CD14-positive monocyte (primary cell): ENCODE measurements around the gene CARS2. TPM values are rescaled to one million over a fixed set of nuclear protein-coding genes. Genes with fewer than 3 reads are reported as not detected.
A peak's percentile ranks its signal among the peaks of the same experiment; 100 is the strongest.

Source experiments
- DNase-seq, 3 donors: peaks; one replicate each; pipeline ENCODE4 v3.0.0-alpha.2; 2011 to 2022
- H2AFZ ChIP-seq: 2 replicates; pipeline ENCODE4 v1.6.0; 2012; ENCODE audit warnings: mild to moderate bottlenecking, low read depth, low read length, inconsistent platforms; ENCODE audit not compliant: insufficient read depth, poor library complexity, severe bottlenecking
- H3K27ac ChIP-seq, 2 donors: 1 replicate in 1 of 2; 2 replicates in 1 of 2; pipeline ENCODE4 v1.5.1; 2012 to 2013; ENCODE audit warnings: low read length in 2 of 2, control low read depth in 1 of 2, inconsistent platforms in 1 of 2, low read depth in 1 of 2, mild to moderate bottlenecking in 1 of 2
- H3K27me3 ChIP-seq, 2 donors: one replicate each; pipeline versions ENCODE4 v1.6.0 to v1.6.1; 2011 to 2013; ENCODE audit warnings: low read length in 2 of 2; ENCODE audit not compliant: control insufficient read depth in 2 of 2, insufficient read depth in 2 of 2
- H3K36me3 ChIP-seq, 2 donors: replicated peaks in 1 of 2; 1 replicate in 1 of 2; 2 replicates in 1 of 2; pipeline versions ENCODE4 v1.5.1 to v1.6.1; 2012 to 2013; ENCODE audit warnings: low read length in 2 of 2, control low read depth in 1 of 2, inconsistent platforms in 1 of 2, mild to moderate bottlenecking in 1 of 2; ENCODE audit not compliant: insufficient read depth in 2 of 2, control insufficient read depth in 1 of 2
- H3K4me1 ChIP-seq, 2 donors: 1 replicate in 1 of 2; 2 replicates in 1 of 2; pipeline versions ENCODE4 v1.5.1 to v1.6.1; 2012 to 2013; ENCODE audit warnings: low read length in 2 of 2, control low read depth in 1 of 2, inconsistent platforms in 1 of 2, mild to moderate bottlenecking in 1 of 2, moderate library complexity in 1 of 2; ENCODE audit not compliant: insufficient read depth in 2 of 2, control insufficient read depth in 1 of 2
- H3K4me2 ChIP-seq: replicated peaks from 2 replicates; pipeline ENCODE3; 2012; ENCODE audit warnings: low read length, moderate library complexity, mild to moderate bottlenecking; ENCODE audit not compliant: poor library complexity, severe bottlenecking; ENCODE audit errors: extremely low read depth
- H3K4me3 ChIP-seq, 3 experiments: fragments of 200-600 bp in 1 of 3; sonication (generic) in 1 of 3; replicated peaks in 1 of 3; 1 replicate in 2 of 3; 2 replicates in 1 of 3; pipeline ENCODE4 v1.5.1; 2011 to 2013; ENCODE audit warnings: low read length in 3 of 3, mild to moderate bottlenecking in 3 of 3, control low read depth in 2 of 3, low read depth in 2 of 3, inconsistent platforms in 1 of 3, moderate library complexity in 1 of 3
- H3K79me2 ChIP-seq: 2 replicates; pipeline ENCODE4 v1.6.0; 2012; ENCODE audit warnings: mild to moderate bottlenecking, control low read depth, inconsistent platforms, low read length, moderate library complexity; ENCODE audit not compliant: insufficient read depth
- H3K9ac ChIP-seq: 2 replicates; pipeline ENCODE4 v1.6.0; 2017; ENCODE audit warnings: low read length, mild to moderate bottlenecking; ENCODE audit not compliant: insufficient read depth, poor library complexity, severe bottlenecking
- H3K9me3 ChIP-seq, 2 donors: replicated peaks in 1 of 2; 1 replicate in 1 of 2; 2 replicates in 1 of 2; pipeline versions ENCODE4 v1.5.1 to v1.6.1; 2012 to 2013; ENCODE audit warnings: low read length in 2 of 2, control low read depth in 1 of 2; ENCODE audit not compliant: control insufficient read depth in 1 of 2, insufficient read depth in 1 of 2
- H4K20me1 ChIP-seq: 2 replicates; pipeline ENCODE4 v1.6.0; 2012; ENCODE audit warnings: mild to moderate bottlenecking, low read length, control low read depth, moderate library complexity; ENCODE audit not compliant: insufficient read depth
- H3K27ac Mint-ChIP-seq, 7 donors: one replicate each; pipeline ENCODE4 v1.8.0; 2020; ENCODE audit warnings: mild to moderate bottlenecking in 7 of 7, mixed read lengths in 7 of 7, moderate library complexity in 6 of 7, inconsistent platforms in 2 of 7
- H3K27me3 Mint-ChIP-seq, 3 donors: one replicate each; pipeline ENCODE4 v1.8.0; 2021 to 2022; ENCODE audit warnings: low read depth in 3 of 3, mild to moderate bottlenecking in 3 of 3, mixed read lengths in 3 of 3, moderate library complexity in 3 of 3, inconsistent platforms in 1 of 3
- H3K36me3 Mint-ChIP-seq, 2 donors: one replicate each; pipeline ENCODE4 v1.8.0; 2020; ENCODE audit warnings: mixed read lengths in 2 of 2, inconsistent platforms in 1 of 2, mild to moderate bottlenecking in 1 of 2
- H3K4me1 Mint-ChIP-seq: one replicate; pipeline ENCODE4 v1.8.0; 2020; ENCODE audit warnings: mild to moderate bottlenecking, mixed read lengths
- H3K4me3 Mint-ChIP-seq, 2 donors: one replicate each; pipeline ENCODE4 v1.8.0; 2020; ENCODE audit warnings: mild to moderate bottlenecking in 2 of 2, mixed read lengths in 2 of 2, moderate library complexity in 1 of 2
- H3K9me3 Mint-ChIP-seq, 7 donors: one replicate each; pipeline ENCODE4 v1.8.0; 2020 to 2022; ENCODE audit warnings: mixed read lengths in 7 of 7, mild to moderate bottlenecking in 6 of 7, moderate library complexity in 6 of 7, inconsistent platforms in 2 of 7
- WGBS: methylation state at CpG from one replicate; pipeline ENCODE4 v1.1.5; 2013; ENCODE audit warnings: missing lambda C conversion rate; ENCODE audit not compliant: insufficient coverage; 5-methylcytosine and 5-hydroxymethylcytosine counted together
- intact Hi-C, 2 donors: fragments of 100-400 bp; cut with micrococcal nuclease; formaldehyde crosslinking; loops; one replicate each; pipeline versions ENCODE4 v1.15.0 to v1.15.1; 2023
- polyA plus RNA-seq, 3 donors: library from polyadenylated mRNA; depleted of rRNA in 1 of 3; unstranded in 2 of 3; stranded (reverse) in 1 of 3; fragments of 300-500 nt in 2 of 3; fragments of >200 nt in 1 of 3; fragmentation: Illumina TruSeq in 2 of 3; gene quantifications; 1 replicate in 2 of 3; 2 replicates in 1 of 3; pipeline ENCODE4 v1.2.3, GENCODE V29; 2012 to 2021
- TF ChIP-seq, protein P1 (sequence below): fragments of 200-600 bp; IDR thresholded peaks from one replicate; pipeline ENCODE4 v1.8.0; 2022; ENCODE audit warnings: antibody characterized with exemption, mild to moderate bottlenecking

Gene CARS2
- polyA plus RNA-seq, 3 donors: 130 to 305 (median 227) TPM

DNA sequence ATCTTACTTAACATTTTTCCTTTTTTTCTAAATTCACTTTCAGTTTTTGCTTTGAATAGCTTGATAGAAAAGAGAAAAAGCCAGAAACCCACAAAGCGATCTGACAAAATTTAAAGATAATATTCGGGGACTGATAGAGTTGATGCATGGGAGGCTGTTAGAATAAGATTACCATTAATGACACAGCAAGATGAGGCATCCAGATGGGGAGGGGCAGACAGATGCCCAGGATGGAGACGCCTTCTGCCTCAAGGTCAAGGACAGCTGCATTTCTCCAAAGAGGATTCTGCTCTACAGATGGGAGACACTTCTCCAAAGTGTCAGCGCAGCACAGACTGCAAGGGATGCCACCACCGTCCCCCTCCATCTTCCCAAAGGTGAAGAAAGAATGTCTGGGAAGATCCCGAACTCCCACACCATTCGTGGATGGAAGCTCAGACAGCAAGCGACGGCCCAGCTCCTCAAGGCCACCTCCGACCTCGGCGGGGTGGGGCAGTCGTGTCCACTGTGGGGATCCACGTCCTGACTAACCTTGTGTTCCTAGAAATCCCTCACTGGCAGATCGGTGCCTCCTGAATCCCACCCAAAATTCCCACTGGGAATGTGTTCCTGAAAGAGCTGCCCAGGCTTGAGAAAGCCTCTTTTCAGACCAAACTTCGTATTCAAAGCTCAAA, 57.6 kb downstream of the CARS2 start:
- TF ChIP-seq, protein P1, sequence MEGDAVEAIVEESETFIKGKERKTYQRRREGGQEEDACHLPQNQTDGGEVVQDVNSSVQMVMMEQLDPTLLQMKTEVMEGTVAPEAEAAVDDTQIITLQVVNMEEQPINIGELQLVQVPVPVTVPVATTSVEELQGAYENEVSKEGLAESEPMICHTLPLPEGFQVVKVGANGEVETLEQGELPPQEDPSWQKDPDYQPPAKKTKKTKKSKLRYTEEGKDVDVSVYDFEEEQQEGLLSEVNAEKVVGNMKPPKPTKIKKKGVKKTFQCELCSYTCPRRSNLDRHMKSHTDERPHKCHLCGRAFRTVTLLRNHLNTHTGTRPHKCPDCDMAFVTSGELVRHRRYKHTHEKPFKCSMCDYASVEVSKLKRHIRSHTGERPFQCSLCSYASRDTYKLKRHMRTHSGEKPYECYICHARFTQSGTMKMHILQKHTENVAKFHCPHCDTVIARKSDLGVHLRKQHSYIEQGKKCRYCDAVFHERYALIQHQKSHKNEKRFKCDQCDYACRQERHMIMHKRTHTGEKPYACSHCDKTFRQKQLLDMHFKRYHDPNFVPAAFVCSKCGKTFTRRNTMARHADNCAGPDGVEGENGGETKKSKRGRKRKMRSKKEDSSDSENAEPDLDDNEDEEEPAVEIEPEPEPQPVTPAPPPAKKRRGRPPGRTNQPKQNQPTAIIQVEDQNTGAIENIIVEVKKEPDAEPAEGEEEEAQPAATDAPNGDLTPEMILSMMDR: no peak
- Histone ChIP-seq H3K27me3 (no peaks in the 10 kb centered on the region), H4K20me1 (peaks cover 89% of the 10 kb centered on the region), H3K4me2 (no peak overlapping the region), H3K9ac (no peak overlapping the region), H2AFZ (no peak overlapping the region), H3K4me1 (peaks cover 8 to 16% of the 10 kb centered on the region in 2 donors), H3K9me3 (no peaks in the 10 kb centered on the region), H3K27ac (peak overlapping the region in 1 of 2 donors; percentile 18), H3K4me3 (no peak overlapping the region), H3K36me3 (peaks cover 86 to 99% of the 10 kb centered on the region in 2 donors), H3K79me2 (peaks cover 48% of the 10 kb centered on the region)
- Mint-ChIP-seq H3K4me1 (peaks cover 18% of the 10 kb centered on the region), H3K9me3 (no peaks in the 10 kb centered on the region), H3K27ac (peak overlapping the region in 4 of 7 donors; percentile 60 to 75 (median 68)), H3K27me3 (peaks cover 0 to 2% (median 0%) of the 10 kb centered on the region in 3 donors), H3K4me3 (no peak overlapping the region), H3K36me3 (peaks cover 75 to 92% of the 10 kb centered on the region in 2 donors)
- DNase-seq: no peak
- 75% methylated on average over 15 of the region's 16 CpGs for WGBS
- intact Hi-C loops: loop anchor here in 1 of 2 donors (5.0 kb wide), 1 partner anchor 169 kb away; no protein-coding TSS in a partner anchor

DNA sequence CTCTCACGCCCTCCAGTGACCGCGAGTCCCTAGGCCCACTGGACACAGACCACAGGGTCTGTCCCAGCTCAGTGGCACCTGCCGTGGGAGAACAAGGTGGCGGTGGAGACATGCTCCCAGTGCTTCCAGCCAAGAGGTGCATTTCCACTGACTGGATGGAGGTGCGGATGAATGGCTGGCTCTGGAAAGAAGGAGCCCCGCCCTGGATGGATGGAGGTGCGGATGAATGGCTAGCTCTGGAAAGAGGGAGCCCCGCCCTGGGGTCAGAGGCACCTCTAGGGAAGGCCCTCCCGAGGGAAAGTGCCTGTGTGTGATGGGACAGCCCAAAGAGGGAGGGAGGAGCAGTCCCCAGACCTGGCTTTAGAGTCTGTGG, 58.6 kb downstream of the CARS2 start:
- Mint-ChIP-seq H3K4me3 (no peak overlapping the region), H3K27ac (peak overlapping the region in 2 of 7 donors; percentile 60 to 66), H3K27me3 (peaks cover 0 to 2% (median 0%) of the 10 kb centered on the region in 3 donors), H3K36me3 (peaks cover 78 to 94% of the 10 kb centered on the region in 2 donors), H3K4me1 (peaks cover 16% of the 10 kb centered on the region), H3K9me3 (no peaks in the 10 kb centered on the region)
- no peak for DNase-seq
- Histone ChIP-seq H2AFZ (no peak overlapping the region), H3K27me3 (no peaks in the 10 kb centered on the region), H3K79me2 (peaks cover 39% of the 10 kb centered on the region), H4K20me1 (peaks cover 90% of the 10 kb centered on the region), H3K9ac (no peak overlapping the region), H3K4me2 (no peak overlapping the region), H3K4me3 (no peak overlapping the region), H3K27ac (peak overlapping the region in 1 of 2 donors; percentile 59), H3K9me3 (no peaks in the 10 kb centered on the region), H3K36me3 (peaks cover 89 to 99% of the 10 kb centered on the region in 2 donors), H3K4me1 (peaks cover 8 to 16% of the 10 kb centered on the region in 2 donors)
- intact Hi-C loops: loop anchor here in 1 of 2 donors (5.0 kb wide), 1 partner anchor 170 kb away; no protein-coding TSS in a partner anchor
- WGBS: 96% methylated on average over 10 of the region's 10 CpGs
- TF ChIP-seq, protein P1: no peak
